ENCODE results near the gene MAP3K1. TPM values are rescaled to one million over a fixed set of nuclear protein-coding genes. Genes with fewer than 3 reads are reported as not detected.
A peak's percentile ranks its signal among the peaks of the same experiment; 100 is the strongest.

Gene MAP3K1
- total and polyA plus RNA-seq, 8 donors = 20.6 to 70.8 (median 60.9) TPM

DNA sequence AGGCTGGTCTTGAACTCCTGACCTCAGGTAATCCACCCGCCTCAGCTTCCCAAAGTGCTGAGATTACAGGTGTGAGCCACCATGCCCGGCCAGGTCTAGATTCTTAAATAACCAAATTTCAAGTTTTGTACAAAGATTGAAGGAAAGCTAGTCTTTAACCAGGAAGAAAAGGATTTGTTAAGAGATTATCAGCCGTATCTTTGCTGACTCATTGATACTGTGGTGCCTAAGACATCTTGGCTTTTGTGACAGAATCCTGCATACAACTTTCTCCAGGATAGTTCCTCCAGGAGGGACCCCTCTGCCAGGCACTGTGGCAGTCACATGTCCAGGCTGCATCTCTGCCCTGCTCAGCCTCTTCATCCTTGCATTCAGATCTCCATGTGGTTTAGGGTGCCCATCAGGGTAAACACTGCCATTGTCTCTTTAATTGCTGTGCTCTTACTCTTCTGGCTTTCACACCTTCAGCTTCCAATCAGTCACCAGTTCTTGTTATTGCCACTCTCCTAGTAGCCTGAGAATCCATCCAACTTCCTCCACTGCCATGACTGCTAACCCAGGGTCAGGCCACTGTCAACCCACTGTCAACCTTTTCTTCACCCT, 10.0 kb downstream of the MAP3K1 start:
- DNase-seq = no peak
- Histone ChIP-seq H3K4me1 (peaks cover 14 to 91% of the 10 kb centered on the region in 2 donors), H3K4me3 (no peak overlapping the region), H3K27ac (no peak overlapping the region), H3K9me3 (no peaks in the 10 kb centered on the region), H3K27me3 (no peaks in the 10 kb centered on the region), H3K36me3 (no peaks in the 10 kb centered on the region)
- ATAC-seq = no peak
- intact Hi-C loops (cut with DNase I) = no loop called here
- TF ChIP-seq, protein P1, sequence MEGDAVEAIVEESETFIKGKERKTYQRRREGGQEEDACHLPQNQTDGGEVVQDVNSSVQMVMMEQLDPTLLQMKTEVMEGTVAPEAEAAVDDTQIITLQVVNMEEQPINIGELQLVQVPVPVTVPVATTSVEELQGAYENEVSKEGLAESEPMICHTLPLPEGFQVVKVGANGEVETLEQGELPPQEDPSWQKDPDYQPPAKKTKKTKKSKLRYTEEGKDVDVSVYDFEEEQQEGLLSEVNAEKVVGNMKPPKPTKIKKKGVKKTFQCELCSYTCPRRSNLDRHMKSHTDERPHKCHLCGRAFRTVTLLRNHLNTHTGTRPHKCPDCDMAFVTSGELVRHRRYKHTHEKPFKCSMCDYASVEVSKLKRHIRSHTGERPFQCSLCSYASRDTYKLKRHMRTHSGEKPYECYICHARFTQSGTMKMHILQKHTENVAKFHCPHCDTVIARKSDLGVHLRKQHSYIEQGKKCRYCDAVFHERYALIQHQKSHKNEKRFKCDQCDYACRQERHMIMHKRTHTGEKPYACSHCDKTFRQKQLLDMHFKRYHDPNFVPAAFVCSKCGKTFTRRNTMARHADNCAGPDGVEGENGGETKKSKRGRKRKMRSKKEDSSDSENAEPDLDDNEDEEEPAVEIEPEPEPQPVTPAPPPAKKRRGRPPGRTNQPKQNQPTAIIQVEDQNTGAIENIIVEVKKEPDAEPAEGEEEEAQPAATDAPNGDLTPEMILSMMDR (IDR thresholded peaks at IDR 0.05) = no peak

DNA sequence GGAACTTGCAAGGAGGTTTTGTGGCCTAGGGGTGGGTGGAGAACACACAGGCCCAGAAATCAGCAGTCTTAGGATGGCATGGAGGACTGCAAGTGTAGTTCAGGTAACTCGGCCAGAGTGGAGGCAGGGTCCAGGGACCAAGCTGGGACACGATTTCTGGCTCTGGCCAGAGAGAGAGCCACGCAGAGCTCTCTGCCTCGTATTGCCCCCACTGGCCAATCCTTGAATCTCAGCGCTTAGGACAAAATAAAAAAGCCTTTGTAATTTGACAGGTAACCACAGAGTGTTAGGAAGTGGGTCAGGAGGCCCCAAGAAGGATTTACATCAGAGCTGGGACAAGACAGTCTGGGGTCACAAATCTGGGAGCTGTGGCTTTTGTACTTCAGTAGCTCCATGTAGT, 11.7 kb downstream of the MAP3K1 start:
- no peaks in the 10 kb centered on the region for H3K27me3 ChIP-seq
- intact Hi-C loops (cut with DNase I) = no loop called here
- DNase-seq = no peak
- H3K9me3 ChIP-seq = no peaks in the 10 kb centered on the region
- ATAC-seq = no peak
- no peak overlapping the region for H3K27ac ChIP-seq
- H3K36me3 ChIP-seq = no peaks in the 10 kb centered on the region
- H3K4me1 ChIP-seq = peaks cover 17 to 96% of the 10 kb centered on the region in 2 donors
- no peak overlapping the region for H3K4me3 ChIP-seq
- TF ChIP-seq, protein P1 (IDR thresholded peaks at IDR 0.05) = no peak

DNA sequence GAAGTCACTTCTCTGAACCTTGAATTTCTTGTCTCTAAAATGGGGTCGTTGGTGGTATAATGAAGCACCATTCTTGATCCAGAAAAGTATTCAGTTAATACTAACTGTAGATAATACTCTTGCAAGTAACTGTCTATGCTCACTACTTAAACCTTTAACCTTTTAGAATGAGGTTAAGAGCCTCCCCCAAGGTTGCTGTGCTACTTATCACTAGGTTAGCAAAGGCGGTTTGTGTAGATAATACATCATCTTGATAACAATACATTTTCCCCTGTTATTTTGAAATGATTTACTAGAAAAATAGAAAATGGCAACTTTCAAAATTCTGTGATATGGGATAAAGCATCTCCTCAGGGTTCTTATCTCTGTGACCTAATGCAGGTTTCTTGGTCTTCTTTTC, 12.6 kb downstream of the MAP3K1 start:
- no peaks in the 10 kb centered on the region for H3K27me3 ChIP-seq
- intact Hi-C loops (cut with DNase I) = no loop called here
- H3K4me1 ChIP-seq = peaks cover 22 to 96% of the 10 kb centered on the region in 2 donors
- no peak for ATAC-seq
- H3K27ac ChIP-seq = no peak overlapping the region
- H3K4me3 ChIP-seq = no peak overlapping the region
- H3K9me3 ChIP-seq = no peaks in the 10 kb centered on the region
- TF ChIP-seq, protein P1 (IDR thresholded peaks at IDR 0.05) = no peak
- no peak for DNase-seq
- H3K36me3 ChIP-seq = no peaks in the 10 kb centered on the region

DNA sequence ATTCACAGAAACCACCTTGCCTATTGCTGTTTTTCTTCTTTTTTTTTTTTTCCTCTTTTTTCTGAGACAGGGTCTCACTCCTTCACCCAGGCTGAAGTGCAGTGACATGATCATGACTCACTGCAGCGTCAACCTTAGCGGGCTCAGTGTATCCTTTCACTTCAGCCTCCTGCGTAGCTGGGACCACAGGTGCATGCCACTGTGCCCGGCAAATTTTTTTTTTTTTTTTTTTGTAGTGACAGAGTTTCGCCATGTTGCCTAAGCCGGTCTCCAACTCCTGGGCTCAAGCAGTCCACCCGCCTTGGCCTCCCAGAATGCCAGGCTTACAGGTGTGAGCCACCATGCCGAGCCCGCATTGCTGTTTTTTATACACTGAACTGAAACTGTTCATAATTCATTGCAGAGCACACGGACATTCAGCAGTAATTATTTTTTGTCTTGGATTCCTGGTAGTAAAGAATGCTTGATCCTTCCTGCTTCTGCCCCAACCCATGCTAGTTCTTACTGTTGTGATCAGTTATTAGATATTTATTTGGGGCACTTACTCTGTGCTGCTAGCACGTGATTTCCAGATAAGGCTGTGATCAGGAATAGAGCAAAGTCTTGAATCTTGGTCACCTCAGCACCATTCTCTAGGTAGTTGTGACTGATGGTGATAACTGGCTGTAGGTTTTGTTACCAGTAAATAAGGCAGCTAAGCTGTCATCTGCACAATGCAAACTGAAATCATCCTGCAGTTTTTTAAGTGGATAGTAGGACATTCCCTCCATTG, 14.0 kb downstream of the MAP3K1 start:
- intact Hi-C loops (cut with DNase I) = no loop called here
- Histone ChIP-seq H3K36me3 (no peaks in the 10 kb centered on the region), H3K27ac (no peak overlapping the region), H3K4me1 (peaks cover 12 to 96% of the 10 kb centered on the region in 2 donors), H3K9me3 (no peaks in the 10 kb centered on the region), H3K4me3 (no peak overlapping the region), H3K27me3 (no peaks in the 10 kb centered on the region)
- DNase-seq = no peak
- ATAC-seq = no peak
- TF ChIP-seq, protein P1 (IDR thresholded peaks at IDR 0.05) = no peak

DNA sequence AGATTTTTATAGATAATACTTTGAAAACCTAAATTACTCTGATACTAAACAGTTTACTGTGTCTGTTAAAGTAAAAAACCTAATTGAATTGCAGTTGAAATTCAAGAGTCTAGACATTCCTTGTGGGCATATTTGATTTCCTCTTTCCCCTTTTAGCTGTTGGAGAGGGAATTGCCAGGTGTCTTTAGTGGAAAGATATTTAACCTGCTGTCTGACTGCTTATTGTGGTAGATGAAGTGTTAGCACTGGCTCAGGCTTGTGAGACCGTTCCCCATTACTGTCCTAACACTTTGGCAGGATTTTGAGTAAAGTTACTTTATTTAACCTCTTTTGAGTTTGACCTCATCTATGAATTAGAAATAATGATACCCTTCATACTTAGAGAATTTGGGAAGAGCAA, 16.4 kb downstream of the MAP3K1 start:
- DNase-seq = no peak
- peaks cover 12 to 88% of the 10 kb centered on the region in 2 donors for H3K4me1 ChIP-seq

More for the DNA sequence above, 16.4 kb downstream of the MAP3K1 start:
- peak; percentile 52 for ATAC-seq
- Histone ChIP-seq H3K36me3 (no peaks in the 10 kb centered on the region), H3K27ac (no peak overlapping the region), H3K9me3 (no peaks in the 10 kb centered on the region), H3K4me3 (no peak overlapping the region), H3K27me3 (no peaks in the 10 kb centered on the region)
- intact Hi-C loops (cut with DNase I) = no loop called here
- TF ChIP-seq, protein P1 (IDR thresholded peaks at IDR 0.05) = no peak
